ENCODE measurements around the gene IGFBP2. TPM values are rescaled to one million over a fixed set of nuclear protein-coding genes. Genes with fewer than 3 reads are reported as not detected.

The IGFBP2 gene
- total and polyA plus RNA-seq, 2 of the 8 experiments (the other 6 are each of a cell fraction or from before 2014, with no cell fraction given), result 326 to 782 TPM

DNA sequence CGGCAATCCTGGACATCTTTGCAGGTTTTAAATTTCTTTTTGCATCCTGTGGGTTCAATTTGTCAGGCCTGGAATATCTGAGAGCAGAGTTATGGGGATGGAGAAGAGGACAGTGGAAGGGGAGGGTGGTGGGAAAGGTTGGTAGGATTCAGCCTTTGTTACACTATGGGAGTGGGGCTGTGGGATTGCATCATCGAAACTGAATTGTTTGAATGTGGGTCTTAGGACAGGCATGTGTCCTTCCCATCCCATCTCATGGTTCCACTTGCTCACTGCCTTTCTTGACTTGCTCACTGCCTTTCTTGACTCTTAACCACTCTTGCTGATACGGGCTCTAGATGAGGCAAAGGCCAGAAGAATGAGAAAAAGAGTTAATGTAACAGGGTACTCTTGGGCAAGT lies 12.9 kb downstream of the IGFBP2 start:
- H3K4ac ChIP-seq (replicated peaks; ENCODE audit: insufficient read length, low read depth, low read length), result no peak overlapping the region
- H3K79me2 ChIP-seq (ENCODE audit: control insufficient read depth in 1 of 2, insufficient read depth in 2 of 2, low read length in 2 of 2), result peaks cover 34 to 86% of the 10 kb centered on the region in 2 experiments
- H2BK20ac ChIP-seq (ENCODE audit: low read length), result no peak overlapping the region
- no peaks in the 10 kb centered on the region for H3K23me2 ChIP-seq (ENCODE audit: low read depth, low read length)
- no peaks in the 10 kb centered on the region for H3K27me3 ChIP-seq (replicated peaks in 1 of 4; ENCODE audit: control insufficient read depth in 3 of 4, extremely low read depth in 1 of 4, insufficient read depth in 3 of 4, low read length in 3 of 4)
- H3K14ac ChIP-seq (ENCODE audit: insufficient read length), result no peak overlapping the region
- no peak overlapping the region for H2BK15ac ChIP-seq (ENCODE audit: low read length)
- H4K5ac ChIP-seq (ENCODE audit: insufficient read length, low read depth, low read length), result no peak overlapping the region
- peaks cover 7 to 23% of the 10 kb centered on the region in 2 experiments for H4K20me1 ChIP-seq (replicated peaks in 1 of 2; ENCODE audit: control insufficient read depth in 1 of 2, insufficient read depth in 2 of 2, low read length in 2 of 2)
- DNase-seq (ENCODE audit: low read depth in 1 of 2, low spot score in 2 of 2) (no peak), FAIRE-seq (no peak)
- ChIA-PET POLR2A (ENCODE audit: partially characterized antibody) (no interaction called here), CTCF (ENCODE audit: partially characterized antibody) (interaction anchor here (9.0 to 20.6 kb wide), 2 partner anchors 17 to 128 kb away, joined by 93 to 251 read pairs; no protein-coding TSS in a partner anchor)
- H3K9ac ChIP-seq (replicated peaks in 1 of 4; ENCODE audit: extremely low read depth in 1 of 4, low read depth in 3 of 4, low read length in 3 of 4), result no peak overlapping the region
- no peak overlapping the region for H3K4me2 ChIP-seq (ENCODE audit: insufficient read depth in 1 of 2, low read depth in 2 of 2, low read length in 2 of 2)
- H3K4me1 ChIP-seq (replicated peaks in 1 of 4; ENCODE audit: control insufficient read depth in 3 of 4, insufficient read depth in 4 of 4, low read length in 3 of 4), result peaks cover 1 to 19% (median 8%) of the 10 kb centered on the region in 4 experiments
- no peak overlapping the region for H2AK5ac ChIP-seq (ENCODE audit: low read depth, low read length)
- H2BK120ac ChIP-seq (replicated peaks; ENCODE audit: low read depth, low read length), result no peak overlapping the region
- no peak overlapping the region for H3K4me3 ChIP-seq (ENCODE audit: extremely low read depth in 1 of 4, insufficient read depth in 2 of 4, low read depth in 3 of 4, low read length in 4 of 4)
- no peak overlapping the region for H2BK12ac ChIP-seq (ENCODE audit: low read depth, low read length)
- H2AFZ ChIP-seq (ENCODE audit: low read length), result no peak overlapping the region
- no peak overlapping the region for H3K18ac ChIP-seq (ENCODE audit: extremely low read depth, low read length)
- H3K79me1 ChIP-seq (ENCODE audit: low read depth, low read length), result peaks cover 12% of the 10 kb centered on the region
- peak overlapping the region; percentile 45; the same call in 1 of the 2 replicates for H3K27ac ChIP-seq (ENCODE audit: low read depth, low read length)
- no peak overlapping the region for H3K23ac ChIP-seq (ENCODE audit: insufficient read length)
- no peaks in the 10 kb centered on the region for H3K9me3 ChIP-seq (ENCODE audit: insufficient read depth in 2 of 2, low read depth in 1 of 2, low read length in 1 of 2)
- no peak overlapping the region for H3K56ac ChIP-seq (replicated peaks; ENCODE audit: insufficient read length, low read depth, low read length)
- peaks cover 0 to 25% (median 5%) of the 10 kb centered on the region in 4 experiments; a peak in 5 of 8 replicates for H3K36me3 ChIP-seq (ENCODE audit: control insufficient read depth in 2 of 4, insufficient read depth in 4 of 4, low read length in 3 of 4)
- H4K8ac ChIP-seq (ENCODE audit: extremely low read depth, insufficient read depth, low read length), result no peak overlapping the region
- WGBS, 2 experiments (ENCODE audit: extremely low coverage in 1 of 2, insufficient coverage in 1 of 2, insufficient read length in 1 of 2, insufficient replicate concordance in 2 of 2, low coverage in 1 of 2, low lambda C conversion rate in 2 of 2, missing lambda C conversion rate in 1 of 2), result 97% methylated on average over 3 of the region's 3 CpGs; no CpG with 5 or more reads in 1 of the 2 experiments
- no peak overlapping the region for H4K91ac ChIP-seq (replicated peaks; ENCODE audit: insufficient read length, low read length)
- H2BK5ac ChIP-seq (ENCODE audit: low read depth, low read length), result no peak overlapping the region

Measured in H1 (cell line).